Endodermal cell (in vitro differentiated cells): ENCODE results near the gene PSMC3. TPM values are rescaled to one million over a fixed set of nuclear protein-coding genes. Genes with fewer than 3 reads are reported as not detected.
A peak's percentile ranks its signal among the peaks of the same experiment; 100 is the strongest.

Source experiments
- DNase-seq: peaks from one replicate; pipeline ENCODE4 v3.0.0-alpha.2; 2017
- H3K27ac ChIP-seq: 2 replicates; pipeline ENCODE4 v1.5.1; 2013; ENCODE audit warnings: mild to moderate bottlenecking, low read depth, low read length, moderate library complexity
- H3K27me3 ChIP-seq: 2 replicates; pipeline ENCODE4 v1.6.1; 2013; ENCODE audit warnings: mild to moderate bottlenecking, low read length, moderate library complexity; ENCODE audit not compliant: insufficient read depth, control insufficient read depth, poor library complexity, severe bottlenecking
- H3K36me3 ChIP-seq: 2 replicates; pipeline ENCODE4 v1.7.0; 2013; ENCODE audit warnings: mild to moderate bottlenecking, low read length, moderate library complexity; ENCODE audit not compliant: control insufficient read depth, insufficient read depth
- H3K4me1 ChIP-seq: one replicate; pipeline ENCODE4 v1.7.0; 2013; ENCODE audit warnings: low read length; ENCODE audit not compliant: control insufficient read depth, insufficient read depth
- H3K4me3 ChIP-seq: 2 replicates; pipeline ENCODE4 v1.5.1; 2013; ENCODE audit warnings: mild to moderate bottlenecking, low read length, moderate library complexity
- H3K9ac ChIP-seq: 2 replicates; pipeline ENCODE4 v1.6.1; 2013; ENCODE audit warnings: mild to moderate bottlenecking, low read length, moderate library complexity; ENCODE audit not compliant: poor library complexity, severe bottlenecking; ENCODE audit errors: extremely low read depth
- H3K9me3 ChIP-seq: 2 replicates; pipeline ENCODE4 v1.6.1; 2013; ENCODE audit warnings: mild to moderate bottlenecking, low read length, moderate library complexity; ENCODE audit not compliant: control insufficient read depth
- H3K27ac Mint-ChIP-seq: 2 replicates; pipeline ENCODE4 v1.8.0; 2020; ENCODE audit warnings: mixed read lengths
- H3K27me3 Mint-ChIP-seq: 2 replicates; pipeline ENCODE4 v1.8.0; 2021; ENCODE audit warnings: mild to moderate bottlenecking, mixed read lengths; ENCODE audit not compliant: insufficient read depth
- H3K36me3 Mint-ChIP-seq: 2 replicates; pipeline ENCODE4 v1.8.0; 2020; ENCODE audit warnings: low read depth, mixed read lengths
- H3K4me1 Mint-ChIP-seq: 2 replicates; pipeline ENCODE4 v1.8.0; 2020; ENCODE audit warnings: mixed read lengths
- H3K4me3 Mint-ChIP-seq: 2 replicates; pipeline ENCODE4 v1.8.0; 2020; ENCODE audit warnings: mild to moderate bottlenecking, moderate library complexity, mixed read lengths
- H3K9me3 Mint-ChIP-seq: 2 replicates; pipeline ENCODE4 v1.8.0; 2020; ENCODE audit warnings: mild to moderate bottlenecking, mixed read lengths
- WGBS, 2 experiments: methylation state at CpG; one replicate each; pipeline versions ENCODE4 v1.1.5 to v1.1.7; 2013; ENCODE audit warnings: missing lambda C conversion rate in 2 of 2, mixed read lengths in 1 of 2; ENCODE audit not compliant: insufficient coverage in 1 of 2, insufficient read length in 1 of 2; 5-methylcytosine and 5-hydroxymethylcytosine counted together
- total RNA-seq, 2 donors: library from RNA; stranded (reverse); fragmentation: NEBNext Ultra II Directional in 1 of 2; extraction: Animal tissue kit (Norgen Biotek cat#: 25700) in 1 of 2; gene quantifications; 2 replicates in 1 of 2; 3 replicates in 1 of 2; pipeline ENCODE4 v1.2.1, GENCODE V29; 2021
- TF ChIP-seq, protein P1 (sequence below): fragments of 200-600 bp; sonication (generic); conservative IDR thresholded peaks from 2 replicates; pipeline ENCODE4 v1.5.0; 2021; ENCODE audit warnings: antibody characterized with exemption, mild to moderate bottlenecking

PSMC3 gene
- total RNA-seq, 2 donors from 2014 or later, result 152 to 175 TPM

GRCh38 chr11:47414685-47415070 lies 11.6 kb downstream of the PSMC3 start:
- Histone ChIP-seq H3K36me3 (peaks cover 35% of the 10 kb centered on the region), H3K9me3 (no peaks in the 10 kb centered on the region), H3K4me1 (no peaks in the 10 kb centered on the region), H3K27ac (no peak overlapping the region), H3K4me3 (no peak overlapping the region), H3K27me3 (no peaks in the 10 kb centered on the region), H3K9ac (no peak overlapping the region)
- peaks cover 2% of the 10 kb centered on the region for H3K4me1 Mint-ChIP-seq
- DNase-seq, result no peak
- H3K9me3 Mint-ChIP-seq, result no peaks in the 10 kb centered on the region
- no peaks in the 10 kb centered on the region for H3K27me3 Mint-ChIP-seq
- H3K4me3 Mint-ChIP-seq, result no peak overlapping the region
- 90 to 91% methylated on average over 9 to 19 of the region's 19 CpGs for WGBS, 2 experiments
- H3K36me3 Mint-ChIP-seq, result peaks cover 37% of the 10 kb centered on the region
- TF ChIP-seq, protein P1, sequence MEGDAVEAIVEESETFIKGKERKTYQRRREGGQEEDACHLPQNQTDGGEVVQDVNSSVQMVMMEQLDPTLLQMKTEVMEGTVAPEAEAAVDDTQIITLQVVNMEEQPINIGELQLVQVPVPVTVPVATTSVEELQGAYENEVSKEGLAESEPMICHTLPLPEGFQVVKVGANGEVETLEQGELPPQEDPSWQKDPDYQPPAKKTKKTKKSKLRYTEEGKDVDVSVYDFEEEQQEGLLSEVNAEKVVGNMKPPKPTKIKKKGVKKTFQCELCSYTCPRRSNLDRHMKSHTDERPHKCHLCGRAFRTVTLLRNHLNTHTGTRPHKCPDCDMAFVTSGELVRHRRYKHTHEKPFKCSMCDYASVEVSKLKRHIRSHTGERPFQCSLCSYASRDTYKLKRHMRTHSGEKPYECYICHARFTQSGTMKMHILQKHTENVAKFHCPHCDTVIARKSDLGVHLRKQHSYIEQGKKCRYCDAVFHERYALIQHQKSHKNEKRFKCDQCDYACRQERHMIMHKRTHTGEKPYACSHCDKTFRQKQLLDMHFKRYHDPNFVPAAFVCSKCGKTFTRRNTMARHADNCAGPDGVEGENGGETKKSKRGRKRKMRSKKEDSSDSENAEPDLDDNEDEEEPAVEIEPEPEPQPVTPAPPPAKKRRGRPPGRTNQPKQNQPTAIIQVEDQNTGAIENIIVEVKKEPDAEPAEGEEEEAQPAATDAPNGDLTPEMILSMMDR, result no peak
- no peak overlapping the region for H3K27ac Mint-ChIP-seq

DNA sequence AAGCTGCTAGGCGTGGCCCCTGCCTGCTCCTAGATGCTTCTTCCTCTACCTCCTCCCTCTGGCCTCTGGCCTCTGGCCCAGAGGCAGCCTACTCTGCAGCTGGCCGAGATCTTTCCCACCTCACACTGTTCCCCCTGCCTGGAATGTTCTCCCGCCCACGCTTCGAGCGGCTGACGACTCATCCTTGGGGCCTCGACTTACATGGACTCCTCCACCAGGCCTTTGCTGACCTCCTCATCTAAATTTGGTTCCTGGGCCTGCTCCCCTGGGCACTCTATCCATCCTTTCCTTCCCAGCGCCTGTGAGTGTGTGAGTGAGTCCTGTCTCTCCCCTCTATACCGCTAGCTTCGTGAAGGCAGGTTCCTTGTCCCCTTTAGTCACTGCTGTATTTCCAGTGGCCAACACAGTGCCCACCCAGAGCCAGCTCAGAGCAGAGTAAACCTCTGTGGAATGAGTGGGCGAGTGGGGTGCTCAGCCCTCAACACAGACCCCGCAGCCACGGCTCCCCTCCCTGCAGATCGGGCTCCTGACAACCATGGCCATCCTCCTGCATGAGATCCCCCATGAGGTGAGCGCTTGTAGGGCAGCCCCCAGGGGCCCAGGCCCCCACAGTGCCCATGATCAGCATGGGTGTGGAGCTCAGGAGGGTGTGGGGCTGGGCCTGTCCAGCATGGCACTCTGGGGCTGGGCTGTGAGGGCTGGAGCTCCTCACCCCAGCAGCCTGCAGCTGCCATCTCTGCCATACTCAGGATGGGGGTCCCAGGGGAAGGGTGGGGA lies 12.1 kb downstream of the PSMC3 start:
- Histone ChIP-seq H3K9me3 (no peaks in the 10 kb centered on the region), H3K27ac (no peak overlapping the region), H3K9ac (no peak overlapping the region), H3K27me3 (no peaks in the 10 kb centered on the region), H3K36me3 (peaks cover 33% of the 10 kb centered on the region), H3K4me1 (no peaks in the 10 kb centered on the region), H3K4me3 (no peak overlapping the region)
- Mint-ChIP-seq H3K36me3 (peaks cover 33% of the 10 kb centered on the region), H3K27me3 (no peaks in the 10 kb centered on the region), H3K9me3 (no peaks in the 10 kb centered on the region), H3K27ac (peak overlapping the region; percentile 13), H3K4me3 (no peak overlapping the region), H3K4me1 (peaks cover 2% of the 10 kb centered on the region)
- TF ChIP-seq, protein P1, result no peak
- 92 to 100% methylated on average over 1 to 16 of the region's 16 CpGs for WGBS, 2 experiments
- no peak for DNase-seq

DNA sequence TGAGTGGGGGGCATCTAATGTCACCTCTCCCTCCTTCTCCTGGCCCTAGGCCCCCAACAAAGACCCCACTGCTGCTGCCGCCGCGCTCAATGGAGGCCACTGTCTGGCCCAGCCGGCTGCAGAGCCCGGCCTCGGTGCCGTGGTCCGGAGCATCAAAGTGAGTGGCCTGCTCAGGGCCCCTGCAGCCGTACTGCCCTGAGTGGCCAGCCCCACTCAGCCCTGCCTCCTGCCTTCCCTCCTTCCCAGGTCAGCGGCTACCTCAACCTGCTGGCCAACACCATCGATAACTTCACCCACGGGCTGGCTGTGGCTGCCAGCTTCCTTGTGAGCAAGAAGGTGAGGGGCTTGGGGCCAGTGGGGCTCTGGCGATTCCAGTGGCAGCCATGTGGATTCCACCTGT lies 12.9 kb downstream of the PSMC3 start:
- no peaks in the 10 kb centered on the region for H3K27me3 Mint-ChIP-seq
- no peaks in the 10 kb centered on the region for H3K4me1 ChIP-seq

More for the DNA sequence above, 12.9 kb downstream of the PSMC3 start:
- Mint-ChIP-seq H3K9me3 (no peaks in the 10 kb centered on the region), H3K27ac (peak overlapping the region; percentile 13), H3K36me3 (peaks cover 28% of the 10 kb centered on the region), H3K4me1 (peaks cover 2% of the 10 kb centered on the region), H3K4me3 (no peak overlapping the region)
- no peaks in the 10 kb centered on the region for H3K27me3 ChIP-seq
- peaks cover 26% of the 10 kb centered on the region for H3K36me3 ChIP-seq
- no peaks in the 10 kb centered on the region for H3K9me3 ChIP-seq
- TF ChIP-seq, protein P1, result no peak
- no peak overlapping the region for H3K9ac ChIP-seq
- H3K4me3 ChIP-seq, result no peak overlapping the region
- DNase-seq, result no peak
- no peak overlapping the region for H3K27ac ChIP-seq
- WGBS, 2 experiments, result 92 to 94% methylated on average over 12 to 13 of the region's 13 CpGs
